Endodermal cell (in vitro differentiated cells): ENCODE results near the gene COL1A2. TPM values are rescaled to one million over a fixed set of nuclear protein-coding genes. Genes with fewer than 3 reads are reported as not detected.

Experiments used
- DNase-seq: peaks from one replicate; pipeline ENCODE4 v3.0.0-alpha.2; 2017
- H3K27ac ChIP-seq: 2 replicates; pipeline ENCODE4 v1.5.1; 2013; ENCODE audit warnings: mild to moderate bottlenecking, low read depth, low read length, moderate library complexity
- H3K27me3 ChIP-seq: 2 replicates; pipeline ENCODE4 v1.6.1; 2013; ENCODE audit warnings: mild to moderate bottlenecking, low read length, moderate library complexity; ENCODE audit not compliant: insufficient read depth, control insufficient read depth, poor library complexity, severe bottlenecking
- H3K36me3 ChIP-seq: 2 replicates; pipeline ENCODE4 v1.7.0; 2013; ENCODE audit warnings: mild to moderate bottlenecking, low read length, moderate library complexity; ENCODE audit not compliant: control insufficient read depth, insufficient read depth
- H3K4me1 ChIP-seq: one replicate; pipeline ENCODE4 v1.7.0; 2013; ENCODE audit warnings: low read length; ENCODE audit not compliant: control insufficient read depth, insufficient read depth
- H3K4me3 ChIP-seq: 2 replicates; pipeline ENCODE4 v1.5.1; 2013; ENCODE audit warnings: mild to moderate bottlenecking, low read length, moderate library complexity
- H3K9ac ChIP-seq: 2 replicates; pipeline ENCODE4 v1.6.1; 2013; ENCODE audit warnings: mild to moderate bottlenecking, low read length, moderate library complexity; ENCODE audit not compliant: poor library complexity, severe bottlenecking; ENCODE audit errors: extremely low read depth
- H3K9me3 ChIP-seq: 2 replicates; pipeline ENCODE4 v1.6.1; 2013; ENCODE audit warnings: mild to moderate bottlenecking, low read length, moderate library complexity; ENCODE audit not compliant: control insufficient read depth
- H3K27ac Mint-ChIP-seq: 2 replicates; pipeline ENCODE4 v1.8.0; 2020; ENCODE audit warnings: mixed read lengths
- H3K27me3 Mint-ChIP-seq: 2 replicates; pipeline ENCODE4 v1.8.0; 2021; ENCODE audit warnings: mild to moderate bottlenecking, mixed read lengths; ENCODE audit not compliant: insufficient read depth
- H3K36me3 Mint-ChIP-seq: 2 replicates; pipeline ENCODE4 v1.8.0; 2020; ENCODE audit warnings: low read depth, mixed read lengths
- H3K4me1 Mint-ChIP-seq: 2 replicates; pipeline ENCODE4 v1.8.0; 2020; ENCODE audit warnings: mixed read lengths
- H3K4me3 Mint-ChIP-seq: 2 replicates; pipeline ENCODE4 v1.8.0; 2020; ENCODE audit warnings: mild to moderate bottlenecking, moderate library complexity, mixed read lengths
- H3K9me3 Mint-ChIP-seq: 2 replicates; pipeline ENCODE4 v1.8.0; 2020; ENCODE audit warnings: mild to moderate bottlenecking, mixed read lengths
- WGBS, 2 experiments: methylation state at CpG; one replicate each; pipeline versions ENCODE4 v1.1.5 to v1.1.7; 2013; ENCODE audit warnings: missing lambda C conversion rate in 2 of 2, mixed read lengths in 1 of 2; ENCODE audit not compliant: insufficient coverage in 1 of 2, insufficient read length in 1 of 2; 5-methylcytosine and 5-hydroxymethylcytosine counted together
- total RNA-seq, 2 donors: library from RNA; stranded (reverse); fragmentation: NEBNext Ultra II Directional in 1 of 2; extraction: Animal tissue kit (Norgen Biotek cat#: 25700) in 1 of 2; gene quantifications; 2 replicates in 1 of 2; 3 replicates in 1 of 2; pipeline ENCODE4 v1.2.1, GENCODE V29; 2021
- TF ChIP-seq, protein P1 (sequence below): fragments of 200-600 bp; sonication (generic); conservative IDR thresholded peaks from 2 replicates; pipeline ENCODE4 v1.5.0; 2021; ENCODE audit warnings: antibody characterized with exemption, mild to moderate bottlenecking

Gene COL1A2
- total RNA-seq, 2 donors from 2014 or later, result 42.2 to 99.7 TPM

- Histone ChIP-seq H3K4me1 (no peaks in the 10 kb centered on the region), H3K4me3 (no peak overlapping the region), H3K27me3 (no peaks in the 10 kb centered on the region), H3K36me3 (no peaks in the 10 kb centered on the region), H3K9me3 (no peaks in the 10 kb centered on the region), H3K9ac (no peak overlapping the region), H3K27ac (no peak overlapping the region)
- peaks cover 1% of the 10 kb centered on the region for H3K27me3 Mint-ChIP-seq
- TF ChIP-seq, protein P1, sequence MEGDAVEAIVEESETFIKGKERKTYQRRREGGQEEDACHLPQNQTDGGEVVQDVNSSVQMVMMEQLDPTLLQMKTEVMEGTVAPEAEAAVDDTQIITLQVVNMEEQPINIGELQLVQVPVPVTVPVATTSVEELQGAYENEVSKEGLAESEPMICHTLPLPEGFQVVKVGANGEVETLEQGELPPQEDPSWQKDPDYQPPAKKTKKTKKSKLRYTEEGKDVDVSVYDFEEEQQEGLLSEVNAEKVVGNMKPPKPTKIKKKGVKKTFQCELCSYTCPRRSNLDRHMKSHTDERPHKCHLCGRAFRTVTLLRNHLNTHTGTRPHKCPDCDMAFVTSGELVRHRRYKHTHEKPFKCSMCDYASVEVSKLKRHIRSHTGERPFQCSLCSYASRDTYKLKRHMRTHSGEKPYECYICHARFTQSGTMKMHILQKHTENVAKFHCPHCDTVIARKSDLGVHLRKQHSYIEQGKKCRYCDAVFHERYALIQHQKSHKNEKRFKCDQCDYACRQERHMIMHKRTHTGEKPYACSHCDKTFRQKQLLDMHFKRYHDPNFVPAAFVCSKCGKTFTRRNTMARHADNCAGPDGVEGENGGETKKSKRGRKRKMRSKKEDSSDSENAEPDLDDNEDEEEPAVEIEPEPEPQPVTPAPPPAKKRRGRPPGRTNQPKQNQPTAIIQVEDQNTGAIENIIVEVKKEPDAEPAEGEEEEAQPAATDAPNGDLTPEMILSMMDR, result no peak
- peaks cover 7% of the 10 kb centered on the region for H3K9me3 Mint-ChIP-seq
- no peaks in the 10 kb centered on the region for H3K36me3 Mint-ChIP-seq
- 94 to 100% methylated on average over 1 to 2 of the region's 2 CpGs for WGBS, 2 experiments
- H3K27ac Mint-ChIP-seq, result no peak overlapping the region
- H3K4me3 Mint-ChIP-seq, result no peak overlapping the region
- H3K4me1 Mint-ChIP-seq, result peaks cover 1% of the 10 kb centered on the region
- no peak for DNase-seq
Measured at GRCh38 chr7:94360926-94361325, 33.8 kb upstream of the COL1A2 start.

- Histone ChIP-seq H3K4me3 (no peak overlapping the region), H3K36me3 (no peaks in the 10 kb centered on the region), H3K27ac (no peak overlapping the region), H3K27me3 (no peaks in the 10 kb centered on the region), H3K9ac (no peak overlapping the region), H3K4me1 (peaks cover 6% of the 10 kb centered on the region), H3K9me3 (no peaks in the 10 kb centered on the region)
- WGBS, 2 experiments, result 89 to 91% methylated on average over 1 of the region's 1 CpG
- TF ChIP-seq, protein P1, result no peak
- Mint-ChIP-seq H3K9me3 (peaks cover 7% of the 10 kb centered on the region), H3K27me3 (peaks cover 1% of the 10 kb centered on the region), H3K36me3 (no peaks in the 10 kb centered on the region), H3K4me1 (peaks cover 8% of the 10 kb centered on the region), H3K4me3 (no peak overlapping the region), H3K27ac (no peak overlapping the region)
- DNase-seq, result no peak
Measured at GRCh38 chr7:94362276-94362675, 32.4 kb upstream of the COL1A2 start.

GRCh38 chr7:94364816-94365215 is 29.9 kb upstream of the COL1A2 start:
- 90 to 92% methylated on average over 5 of the region's 5 CpGs for WGBS, 2 experiments
- Histone ChIP-seq H3K9me3 (no peaks in the 10 kb centered on the region), H3K27me3 (no peaks in the 10 kb centered on the region), H3K36me3 (no peaks in the 10 kb centered on the region), H3K4me3 (no peak overlapping the region), H3K9ac (no peak overlapping the region), H3K27ac (no peak overlapping the region), H3K4me1 (peaks cover 8% of the 10 kb centered on the region)
- no peaks in the 10 kb centered on the region for H3K36me3 Mint-ChIP-seq
- no peak for DNase-seq
- no peak overlapping the region for H3K4me3 Mint-ChIP-seq
- TF ChIP-seq, protein P1, result no peak
- H3K4me1 Mint-ChIP-seq, result peaks cover 12% of the 10 kb centered on the region
- no peak overlapping the region for H3K27ac Mint-ChIP-seq
- peaks cover 1% of the 10 kb centered on the region for H3K27me3 Mint-ChIP-seq
- H3K9me3 Mint-ChIP-seq, result no peaks in the 10 kb centered on the region
